22Rv1 (cell line): Measurements from ENCODE around the gene CCDC93.
"Not testable (repeated sequence)": the region's sequence is repeated elsewhere in the genome, so short reads cannot be mapped to it uniquely, and the experiment has no call there.

Experiments
- ZFX ChIP-seq: fragments of 450-650 bp; IDR thresholded peaks from 2 replicates; pipeline ENCODE4 v1.6.1; 2017; ENCODE audit warnings: antibody characterized with exemption, borderline replicate concordance
- TF ChIP-seq, protein P1 (sequence below): fragments of 450-650 bp; IDR thresholded peaks from 2 replicates; pipeline ENCODE4 v1.5.1; 2017; ENCODE audit warnings: mild to moderate bottlenecking

- TF ChIP-seq, protein P1, sequence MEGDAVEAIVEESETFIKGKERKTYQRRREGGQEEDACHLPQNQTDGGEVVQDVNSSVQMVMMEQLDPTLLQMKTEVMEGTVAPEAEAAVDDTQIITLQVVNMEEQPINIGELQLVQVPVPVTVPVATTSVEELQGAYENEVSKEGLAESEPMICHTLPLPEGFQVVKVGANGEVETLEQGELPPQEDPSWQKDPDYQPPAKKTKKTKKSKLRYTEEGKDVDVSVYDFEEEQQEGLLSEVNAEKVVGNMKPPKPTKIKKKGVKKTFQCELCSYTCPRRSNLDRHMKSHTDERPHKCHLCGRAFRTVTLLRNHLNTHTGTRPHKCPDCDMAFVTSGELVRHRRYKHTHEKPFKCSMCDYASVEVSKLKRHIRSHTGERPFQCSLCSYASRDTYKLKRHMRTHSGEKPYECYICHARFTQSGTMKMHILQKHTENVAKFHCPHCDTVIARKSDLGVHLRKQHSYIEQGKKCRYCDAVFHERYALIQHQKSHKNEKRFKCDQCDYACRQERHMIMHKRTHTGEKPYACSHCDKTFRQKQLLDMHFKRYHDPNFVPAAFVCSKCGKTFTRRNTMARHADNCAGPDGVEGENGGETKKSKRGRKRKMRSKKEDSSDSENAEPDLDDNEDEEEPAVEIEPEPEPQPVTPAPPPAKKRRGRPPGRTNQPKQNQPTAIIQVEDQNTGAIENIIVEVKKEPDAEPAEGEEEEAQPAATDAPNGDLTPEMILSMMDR, result not testable (repeated sequence)
- TF ChIP-seq ZFX, result not testable (repeated sequence)
Measured at GRCh38 chr2:117923471-117923870, 90.4 kb downstream of the CCDC93 start.
